Measurements from ENCODE around the gene MRPS6. TPM values are rescaled to one million over a fixed set of nuclear protein-coding genes. Genes with fewer than 3 reads are reported as not detected.
A peak's percentile ranks its signal among the peaks of the same experiment; 100 is the strongest.

The MRPS6 gene
- total and polyA plus RNA-seq, 2 of the 13 experiments (the other 11 are each of a cell fraction or from before 2014, with no cell fraction given) = 14.2 to 26.9 TPM

- Histone ChIP-seq H3K4me2 (ENCODE audit: low read depth, low read length) (peak overlapping the region; percentile 87), H3K36me3 (replicated peaks in 1 of 2; ENCODE audit: control insufficient read depth in 1 of 2, insufficient read depth in 2 of 2, low read length in 2 of 2) (no peaks in the 10 kb centered on the region; a peak in 2 of 5 replicates), H3K27me3 (ENCODE audit: control insufficient read depth in 1 of 2, insufficient read depth in 2 of 2, low read length in 2 of 2) (no peaks in the 10 kb centered on the region), H3K9ac (ENCODE audit: insufficient read depth, low read depth, low read length) (no peak overlapping the region), H3K9me3 (ENCODE audit: low read length) (no peaks in the 10 kb centered on the region), H4K20me1 (ENCODE audit: insufficient read depth, low read length) (peaks cover 7% of the 10 kb centered on the region), H3K27ac (ENCODE audit: extremely low read length, insufficient read depth, low read length) (no peak overlapping the region), H3K4me1 (ENCODE audit: insufficient read depth, low read length) (peaks cover 52% of the 10 kb centered on the region), H2AFZ (ENCODE audit: low read length) (no peak overlapping the region), H3K79me2 (ENCODE audit: insufficient read depth, low read length) (peaks cover 19% of the 10 kb centered on the region), H3K4me3 (replicated peaks in 1 of 3; ENCODE audit: insufficient read depth in 1 of 3, low read depth in 2 of 3, low read length in 3 of 3) (no peak overlapping the region)
- FAIRE-seq (no peak), DNase-seq (ENCODE audit: low spot score) (no peak), ATAC-seq (no peak)
- in situ Hi-C loops (cut with HindIII; ENCODE audit: extremely low pct_ligation_motif_present, low pct_unique_long_range_greater_than_20kb) = loop anchor here (10.0 kb wide), 1 partner anchor 129 kb away; no protein-coding TSS in a partner anchor
- intact Hi-C loops (cut with micrococcal nuclease; ENCODE audit: unreplicated experiment) = loop anchor here (2.0 kb wide), 1 partner anchor 125 kb away; no protein-coding TSS in a partner anchor
- WGBS (ENCODE audit: low lambda C conversion rate) = 82% methylated on average over 9 of the region's 9 CpGs
- CTCF ChIA-PET (ENCODE audit: low intra/inter-chr PET ratio, low total read pairs) = no interaction called here
- POLR2A ChIA-PET = no interaction called here
- no TSS peak for BruUV-seq (replicated peaks)
- TF ChIP-seq HNF1A (IDR thresholded peaks at IDR 0.05; ENCODE audit: low read depth) (no peak), HNF1A (CRISPR knock-in tag; IDR thresholded peaks at IDR 0.05; ENCODE audit: borderline replicate concordance) (no peak), AGO2 (optimal IDR thresholded peaks at IDR 0.05; ENCODE audit: low read depth, low read length) (peak; percentile 72), RBFOX2 (IDR thresholded peaks at IDR 0.05; ENCODE audit: low read depth, low read length) (peak; percentile 62), ZNF652 (CRISPR knock-in tag; IDR thresholded peaks at IDR 0.05; ENCODE audit: borderline replicate concordance, low read depth) (peak; percentile 41; the same call in 1 of the 2 replicates), PRDM10 (CRISPR knock-in tag; IDR thresholded peaks at IDR 0.05; ENCODE audit: low read depth) (no peak)
Measured at GRCh38 chr21:34075760-34076660, 2.6 kb downstream of the MRPS6 start.

Measured in HepG2 (cell line).